Keratinocyte (primary cell): ENCODE measurements around the gene STPG2. TPM values are rescaled to one million over a fixed set of nuclear protein-coding genes. Genes with fewer than 3 reads are reported as not detected.

ENCODE experiments used
- DNase-seq: peaks from one replicate; pipeline ENCODE4 v3.0.0-alpha.2; 2011; ENCODE audit warnings: low read depth, missing footprints, low spot score
- FAIRE-seq: peaks from 2 replicates; lab custom pipeline; 2011; peaks lifted over from hg19 to GRCh38; lab: Jason Lieb, UNC
- H2AFZ ChIP-seq: 2 replicates; pipeline ENCODE4 v1.6.0; 2012; ENCODE audit warnings: low read length, control low read depth, inconsistent platforms; ENCODE audit not compliant: control insufficient read depth
- H3K27ac ChIP-seq: 2 replicates; pipeline ENCODE4 v1.5.1; 2011; ENCODE audit warnings: low read length; ENCODE audit not compliant: control insufficient read depth, insufficient read depth
- H3K27me3 ChIP-seq: 3 replicates; pipeline ENCODE4 v1.6.0; 2011; ENCODE audit warnings: low read length; ENCODE audit not compliant: control insufficient read depth, insufficient read depth; ENCODE audit errors: extremely low read depth
- H3K36me3 ChIP-seq, 2 experiments: 2 replicates in 1 of 2; 3 replicates in 1 of 2; pipeline ENCODE4 v1.5.1; 2011; ENCODE audit warnings: low read length in 2 of 2, mild to moderate bottlenecking in 1 of 2; ENCODE audit not compliant: control insufficient read depth in 2 of 2, insufficient read depth in 2 of 2; ENCODE audit errors: extremely low read depth in 1 of 2
- H3K4me1 ChIP-seq: 3 replicates; pipeline ENCODE4 v1.5.1; 2011; ENCODE audit warnings: low read length; ENCODE audit not compliant: control insufficient read depth, insufficient read depth; ENCODE audit errors: extremely low read depth
- H3K4me2 ChIP-seq: 3 replicates; pipeline ENCODE4 v1.6.0; 2011; ENCODE audit warnings: low read depth, low read length; ENCODE audit not compliant: control insufficient read depth, insufficient read depth; ENCODE audit errors: extremely low read depth
- H3K4me3 ChIP-seq, 3 experiments: fragments of 200-600 bp in 1 of 3; sonication (generic) in 1 of 3; 2 replicates in 2 of 3; 3 replicates in 1 of 3; pipeline ENCODE4 v1.5.1; 2011 to 2016; ENCODE audit warnings: low read length in 3 of 3, mild to moderate bottlenecking in 3 of 3, control low read depth in 2 of 3, inconsistent platforms in 1 of 3, low read depth in 1 of 3, mixed read lengths in 1 of 3, mixed run types in 1 of 3, moderate library complexity in 1 of 3; ENCODE audit not compliant: control insufficient read depth in 2 of 3, insufficient read depth in 2 of 3; ENCODE audit errors: extremely low read depth in 1 of 3
- H3K79me2 ChIP-seq: 2 replicates; pipeline ENCODE4 v1.6.0; 2012; ENCODE audit warnings: low read length; ENCODE audit not compliant: control insufficient read depth, insufficient read depth
- H3K9ac ChIP-seq: 3 replicates; pipeline ENCODE4 v1.6.0; 2011; ENCODE audit warnings: low read length; ENCODE audit not compliant: control insufficient read depth, insufficient read depth; ENCODE audit errors: extremely low read depth
- H3K9me1 ChIP-seq: 3 replicates; pipeline ENCODE4 v1.6.0; 2011; ENCODE audit warnings: low read length; ENCODE audit not compliant: control insufficient read depth, insufficient read depth; ENCODE audit errors: extremely low read depth
- H3K9me3 ChIP-seq: 2 replicates; pipeline ENCODE4 v1.5.1; 2012; ENCODE audit warnings: low read depth, low read length; ENCODE audit not compliant: control insufficient read depth
- H4K20me1 ChIP-seq: 3 replicates; pipeline ENCODE4 v1.6.0; 2011; ENCODE audit warnings: low read length; ENCODE audit not compliant: control insufficient read depth, insufficient read depth; ENCODE audit errors: extremely low read depth
- EZH2 ChIP-seq: IDR thresholded peaks from one replicate; pipeline ENCODE4 v1.6.1; 2012; ENCODE audit warnings: inconsistent platforms, mild to moderate bottlenecking, low read length, moderate library complexity
- dilution Hi-C: fragments of 300-500 bp; cut with MboI; formaldehyde crosslinking; loops from one replicate; pipeline ENCODE4 v1.7.0; 2020; ENCODE audit warnings: low sequenced_read_pairs; ENCODE audit not compliant: extremely low pct_ligation_motif_present
- polyA plus RNA-seq, 5 experiments: library from polyadenylated mRNA; depleted of rRNA in 3 of 5; stranded (reverse) in 3 of 5; stranded (forward) in 1 of 5; unstranded in 1 of 5; fragments of >200 nt; gene quantifications; 1 replicate in 1 of 5; 2 replicates in 3 of 5; 3 replicates in 1 of 5; pipeline versions ENCODE4 v1.2.1 to v1.2.3, GENCODE V29; 2011 to 2012; ENCODE audit warnings: missing spikeins in 2 of 5, low read depth in 1 of 5, low replicate concordance in 1 of 5
- TF ChIP-seq, protein P1 (sequence below), 3 experiments: IDR thresholded peaks in 1 of 3; conservative IDR thresholded peaks in 1 of 3; optimal IDR thresholded peaks in 1 of 3; 2 replicates in 2 of 3; 3 replicates in 1 of 3; pipeline versions ENCODE3 to v1.5.1; 2011; ENCODE audit warnings: low read length in 3 of 3, mild to moderate bottlenecking in 3 of 3, moderate library complexity in 2 of 3, control low read depth in 1 of 3, inconsistent platforms in 1 of 3; ENCODE audit not compliant: insufficient read depth in 2 of 3; ENCODE audit errors: extremely low read depth in 1 of 3

The STPG2 gene
- polyA plus RNA-seq, 1 donor (not counting 4 experiments of a cell fraction or from before 2014, with no cell fraction given) = 0.07 TPM

DNA sequence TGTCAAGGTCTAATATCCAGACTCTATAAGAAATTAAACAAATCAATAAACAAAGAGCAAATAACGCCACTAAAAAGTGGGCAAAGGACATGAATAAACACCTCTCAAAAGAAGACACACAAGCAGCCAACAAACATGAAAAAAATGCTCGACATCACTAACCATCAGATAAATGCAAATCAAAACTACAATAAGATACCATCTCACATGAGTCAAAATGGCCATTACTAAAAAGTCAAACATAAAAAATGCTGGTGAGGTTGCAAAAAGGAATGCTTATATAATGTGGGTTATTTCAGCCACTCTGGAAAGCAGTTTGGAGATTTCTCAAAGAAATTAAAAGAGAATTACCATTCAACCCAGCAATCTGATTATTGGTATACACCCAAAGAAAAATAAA is 481.1 kb downstream of the STPG2 start:
- Histone ChIP-seq H4K20me1 (no peaks in the 10 kb centered on the region), H3K27ac (no peak overlapping the region), H2AFZ (no peak overlapping the region), H3K9ac (no peak overlapping the region), H3K79me2 (no peaks in the 10 kb centered on the region), H3K9me3 (peaks cover 4% of the 10 kb centered on the region), H3K9me1 (no peaks in the 10 kb centered on the region), H3K36me3 (no peaks in the 10 kb centered on the region), H3K4me3 (no peak overlapping the region), H3K4me1 (no peaks in the 10 kb centered on the region), H3K4me2 (no peak overlapping the region), H3K27me3 (no peaks in the 10 kb centered on the region)
- FAIRE-seq (no peak), DNase-seq (no peak)
- TF ChIP-seq, protein P1, sequence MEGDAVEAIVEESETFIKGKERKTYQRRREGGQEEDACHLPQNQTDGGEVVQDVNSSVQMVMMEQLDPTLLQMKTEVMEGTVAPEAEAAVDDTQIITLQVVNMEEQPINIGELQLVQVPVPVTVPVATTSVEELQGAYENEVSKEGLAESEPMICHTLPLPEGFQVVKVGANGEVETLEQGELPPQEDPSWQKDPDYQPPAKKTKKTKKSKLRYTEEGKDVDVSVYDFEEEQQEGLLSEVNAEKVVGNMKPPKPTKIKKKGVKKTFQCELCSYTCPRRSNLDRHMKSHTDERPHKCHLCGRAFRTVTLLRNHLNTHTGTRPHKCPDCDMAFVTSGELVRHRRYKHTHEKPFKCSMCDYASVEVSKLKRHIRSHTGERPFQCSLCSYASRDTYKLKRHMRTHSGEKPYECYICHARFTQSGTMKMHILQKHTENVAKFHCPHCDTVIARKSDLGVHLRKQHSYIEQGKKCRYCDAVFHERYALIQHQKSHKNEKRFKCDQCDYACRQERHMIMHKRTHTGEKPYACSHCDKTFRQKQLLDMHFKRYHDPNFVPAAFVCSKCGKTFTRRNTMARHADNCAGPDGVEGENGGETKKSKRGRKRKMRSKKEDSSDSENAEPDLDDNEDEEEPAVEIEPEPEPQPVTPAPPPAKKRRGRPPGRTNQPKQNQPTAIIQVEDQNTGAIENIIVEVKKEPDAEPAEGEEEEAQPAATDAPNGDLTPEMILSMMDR (optimal IDR thresholded peaks at IDR 0.05 in 1 of 3, IDR thresholded peaks at IDR 0.05 in 1 of 3, conservative IDR thresholded peaks at IDR 0.05 in 1 of 3; ENCODE audit: extremely low read depth in 1 of 3, insufficient read depth in 2 of 3, low read length in 3 of 3) = no peak
- no peak for TF ChIP-seq EZH2
- dilution Hi-C loops = no loop called here

DNA sequence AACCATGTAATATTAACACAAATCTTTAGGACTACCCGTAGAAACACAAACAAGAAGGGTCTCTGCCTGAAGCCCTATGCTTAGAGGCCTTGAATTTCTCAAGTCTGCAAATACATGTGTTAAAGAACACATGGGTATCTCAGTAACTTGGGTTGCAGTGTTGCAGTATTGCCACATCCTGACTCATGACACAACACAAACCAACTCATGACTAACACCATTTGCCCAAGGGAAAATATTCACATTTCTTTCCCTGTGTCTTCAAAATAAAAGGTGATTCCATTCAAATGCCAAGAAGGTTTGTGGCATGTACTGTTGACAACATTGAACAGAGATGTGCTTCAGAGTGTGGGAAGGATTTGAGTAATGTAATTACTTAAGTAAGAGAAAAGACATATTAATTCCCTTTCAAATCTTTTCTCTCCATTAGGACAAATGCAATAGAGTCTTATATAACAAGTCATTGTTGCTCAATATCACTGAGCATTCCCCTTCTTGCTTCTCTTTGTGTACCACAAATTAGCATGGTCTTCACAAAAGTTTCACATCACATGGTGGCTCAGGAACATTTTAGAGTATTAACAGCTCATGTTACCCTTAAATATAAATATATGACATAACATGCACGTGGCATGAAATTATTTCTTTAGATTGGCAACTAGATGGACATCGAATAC is 487.1 kb downstream of the STPG2 start:
- H3K9me1 ChIP-seq = no peaks in the 10 kb centered on the region
- H2AFZ ChIP-seq = no peak overlapping the region
- peak overlapping the region; percentile 39 for H3K4me2 ChIP-seq
- peak; percentile 87 for FAIRE-seq
- H3K9me3 ChIP-seq = no peaks in the 10 kb centered on the region
- H3K27ac ChIP-seq = peak overlapping the region; percentile 67
- dilution Hi-C loops = no loop called here
- H4K20me1 ChIP-seq = no peaks in the 10 kb centered on the region
- peak; percentile 81 for DNase-seq
- no peak overlapping the region for H3K9ac ChIP-seq
- H3K36me3 ChIP-seq = no peaks in the 10 kb centered on the region
- H3K79me2 ChIP-seq = no peaks in the 10 kb centered on the region
- no peaks in the 10 kb centered on the region for H3K27me3 ChIP-seq
- H3K4me3 ChIP-seq = no peak overlapping the region
- TF ChIP-seq, protein P1 (optimal IDR thresholded peaks at IDR 0.05 in 1 of 3, IDR thresholded peaks at IDR 0.05 in 1 of 3, conservative IDR thresholded peaks at IDR 0.05 in 1 of 3; ENCODE audit: extremely low read depth in 1 of 3, insufficient read depth in 2 of 3, low read length in 3 of 3) = no peak
- TF ChIP-seq EZH2 = no peak
- H3K4me1 ChIP-seq = peaks cover 16% of the 10 kb centered on the region
